ENCODE measurements around the gene PDCD11. TPM values are rescaled to one million over a fixed set of nuclear protein-coding genes. Genes with fewer than 3 reads are reported as not detected.
"Not testable (repeated sequence)": the region's sequence is repeated elsewhere in the genome, so short reads cannot be mapped to it uniquely, and the experiment has no call there.

PDCD11 gene
- total RNA-seq, 1 donor from 2014 or later, result 26.3 TPM

- DNase-seq (ENCODE audit: low read depth in 2 of 2), result no peak
Measured at GRCh38 chr10:103415581-103415980, 19.2 kb downstream of the PDCD11 start.

- peak; percentile 63 to 80 for DNase-seq (ENCODE audit: low read depth in 2 of 2)
Measured at GRCh38 chr10:103416436-103417147, 20.2 kb downstream of the PDCD11 start.

GRCh38 chr10:103417148-103417469 is 20.7 kb downstream of the PDCD11 start:
- not testable (repeated sequence) for DNase-seq (ENCODE audit: low read depth in 2 of 2)

- DNase-seq (ENCODE audit: low read depth in 2 of 2), result no peak
Measured at GRCh38 chr10:103417601-103418000, 21.2 kb downstream of the PDCD11 start.

- no peak for DNase-seq (ENCODE audit: low read depth in 2 of 2)
Measured at GRCh38 chr10:103419101-103419500, 22.7 kb downstream of the PDCD11 start.

GRCh38 chr10:103423748-103424147 is 27.3 kb downstream of the PDCD11 start:
- DNase-seq (ENCODE audit: low read depth in 2 of 2), result no peak

GRCh38 chr10:103427866-103428265 is 31.4 kb downstream of the PDCD11 start:
- no peak for DNase-seq (ENCODE audit: low read depth in 2 of 2)

- DNase-seq (ENCODE audit: low read depth in 2 of 2), result no peak
Measured at GRCh38 chr10:103428989-103429643, 32.7 kb downstream of the PDCD11 start.

- no peak for DNase-seq (ENCODE audit: low read depth in 2 of 2)
Measured at GRCh38 chr10:103429647-103430046, 33.2 kb downstream of the PDCD11 start.

GRCh38 chr10:103431902-103432301 is 35.5 kb downstream of the PDCD11 start:
- DNase-seq (ENCODE audit: low read depth in 2 of 2), result no peak

GRCh38 chr10:103433858-103434257 is 37.4 kb downstream of the PDCD11 start:
- no peak for DNase-seq (ENCODE audit: low read depth in 2 of 2)

- no peak for DNase-seq (ENCODE audit: low read depth in 2 of 2)
Measured at GRCh38 chr10:103439776-103440175, 43.4 kb downstream of the PDCD11 start.

- DNase-seq (ENCODE audit: low read depth in 2 of 2), result no peak
Measured at GRCh38 chr10:103440416-103440815, 44.0 kb downstream of the PDCD11 start.

GRCh38 chr10:103441206-103441605 is 44.8 kb downstream of the PDCD11 start:
- no peak for DNase-seq (ENCODE audit: low read depth in 2 of 2)

- DNase-seq (ENCODE audit: low read depth in 2 of 2), result no peak
Measured at GRCh38 chr10:103441611-103442010, 45.2 kb downstream of the PDCD11 start.

GRCh38 chr10:103442031-103442461 is 45.6 kb downstream of the PDCD11 start:
- DNase-seq (ENCODE audit: low read depth in 2 of 2), result no peak

GRCh38 chr10:103443475-103444185 is 47.2 kb downstream of the PDCD11 start:
- peak in 1 of 2 donors; percentile 77 for DNase-seq (ENCODE audit: low read depth in 2 of 2)

- DNase-seq (ENCODE audit: low read depth in 2 of 2), result no peak
Measured at GRCh38 chr10:103444478-103444877, 48.1 kb downstream of the PDCD11 start.

GRCh38 chr10:103445366-103445765 is 48.9 kb downstream of the PDCD11 start:
- DNase-seq (ENCODE audit: low read depth in 2 of 2), result no peak

- peak; percentile 30 to 83 for DNase-seq (ENCODE audit: low read depth in 2 of 2)
Measured at GRCh38 chr10:103445767-103446567, 49.5 kb downstream of the PDCD11 start.

- no peak for DNase-seq (ENCODE audit: low read depth in 2 of 2)
Measured at GRCh38 chr10:103447187-103447586, 50.8 kb downstream of the PDCD11 start.

GRCh38 chr10:103448746-103449145 is 52.3 kb downstream of the PDCD11 start:
- peak in 1 of 2 donors; percentile 45 for DNase-seq (ENCODE audit: low read depth in 2 of 2)

Data from dermis microvascular lymphatic vessel endothelial cell (primary cell).